Measurements from ENCODE around the gene WDR7. TPM values are rescaled to one million over a fixed set of nuclear protein-coding genes. Genes with fewer than 3 reads are reported as not detected.

The WDR7 gene
- total and polyA plus RNA-seq, 10 of the 15 experiments (the other 5 are each of a cell fraction or from before 2014, with no cell fraction given), result 2.8 to 16.5 (median 11.7) TPM

DNA sequence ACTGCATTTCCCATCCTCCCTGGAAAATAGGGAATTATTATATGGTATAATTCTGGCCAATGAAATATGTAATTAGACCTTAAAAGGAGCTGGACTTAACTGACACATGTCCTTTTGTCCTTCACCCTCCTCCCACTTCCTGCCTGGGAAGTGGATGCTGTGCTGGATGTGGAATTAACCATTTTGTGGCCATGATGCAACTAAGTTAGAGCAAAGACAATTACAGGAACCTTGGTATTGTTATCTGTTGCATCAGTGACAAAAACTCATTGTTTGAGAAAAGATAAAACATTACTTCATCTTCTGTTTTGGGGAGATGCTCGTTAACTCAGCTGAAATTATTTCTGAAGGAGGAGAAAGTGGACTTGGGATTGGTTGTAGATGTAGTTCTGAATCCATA lies 268.0 kb downstream of the WDR7 start:
- no peak for FAIRE-seq
- no peaks in the 10 kb centered on the region for H3K27me3 ChIP-seq (replicated peaks in 1 of 2; ENCODE audit: control insufficient read depth in 2 of 2, insufficient read depth in 2 of 2, low read length in 1 of 2)
- no peak overlapping the region for H3K9ac ChIP-seq (ENCODE audit: control insufficient read depth, insufficient read depth, low read length)
- no peak overlapping the region for H2AFZ ChIP-seq (ENCODE audit: control insufficient read depth, low read depth, low read length)
- RAD21 ChIA-PET (ENCODE audit: unreplicated experiment), result no interaction called here
- SMC1A ChIA-PET (ENCODE audit: uncharacterized antibody, unreplicated experiment), result interaction anchor here (0.8 to 2.8 kb wide), 5 partner anchors 8 to 17 kb away, joined by 3 to 15 read pairs (median 3); no protein-coding TSS in a partner anchor
- H4K20me1 ChIP-seq (ENCODE audit: control insufficient read depth, insufficient read depth), result no peaks in the 10 kb centered on the region
- H3K27ac ChIP-seq (ENCODE audit: control insufficient read depth, insufficient read depth), result no peak overlapping the region
- intact Hi-C loops (cut with micrococcal nuclease; ENCODE audit: unreplicated experiment), result no loop called here
- H3K79me2 ChIP-seq (ENCODE audit: control insufficient read depth, insufficient read depth, low read length), result no peaks in the 10 kb centered on the region
- no TSS peak for BruUV-seq (replicated peaks)
- no peak for ATAC-seq
- peaks cover 3% of the 10 kb centered on the region; the same call in 1 of the 2 replicates for H3K4me1 ChIP-seq (ENCODE audit: control insufficient read depth, insufficient read depth, low read length)
- WGBS (ENCODE audit: insufficient coverage, insufficient replicate concordance, low lambda C conversion rate, missing lambda C conversion rate), result 96% methylated on average over 1 of the region's 1 CpG
- H3K36me3 ChIP-seq (ENCODE audit: control insufficient read depth in 2 of 2, insufficient read depth in 2 of 2, low read length in 1 of 2), result no peaks in the 10 kb centered on the region
- CTCF ChIA-PET, result interaction anchor here (1.3 to 1.9 kb wide), 3 partner anchors 9 to 50 kb away, joined by 3 to 6 read pairs (median 5); no protein-coding TSS in a partner anchor
- in situ Hi-C loops (cut with MboI), result no loop called here
- H3K9me3 ChIP-seq (replicated peaks; ENCODE audit: control insufficient read depth, insufficient read depth, low read length), result no peaks in the 10 kb centered on the region
- DNase-seq (ENCODE audit: low read depth, low spot score), result no peak
- H3K4me2 ChIP-seq (ENCODE audit: control insufficient read depth, insufficient read depth), result no peak overlapping the region
- no peak overlapping the region for H3K4me3 ChIP-seq
- POLR2A ChIA-PET, result no interaction called here
- no peak for TF ChIP-seq SUZ12 (IDR thresholded peaks at IDR 0.05; ENCODE audit: unreplicated experiment)
- TF ChIP-seq, protein P1, sequence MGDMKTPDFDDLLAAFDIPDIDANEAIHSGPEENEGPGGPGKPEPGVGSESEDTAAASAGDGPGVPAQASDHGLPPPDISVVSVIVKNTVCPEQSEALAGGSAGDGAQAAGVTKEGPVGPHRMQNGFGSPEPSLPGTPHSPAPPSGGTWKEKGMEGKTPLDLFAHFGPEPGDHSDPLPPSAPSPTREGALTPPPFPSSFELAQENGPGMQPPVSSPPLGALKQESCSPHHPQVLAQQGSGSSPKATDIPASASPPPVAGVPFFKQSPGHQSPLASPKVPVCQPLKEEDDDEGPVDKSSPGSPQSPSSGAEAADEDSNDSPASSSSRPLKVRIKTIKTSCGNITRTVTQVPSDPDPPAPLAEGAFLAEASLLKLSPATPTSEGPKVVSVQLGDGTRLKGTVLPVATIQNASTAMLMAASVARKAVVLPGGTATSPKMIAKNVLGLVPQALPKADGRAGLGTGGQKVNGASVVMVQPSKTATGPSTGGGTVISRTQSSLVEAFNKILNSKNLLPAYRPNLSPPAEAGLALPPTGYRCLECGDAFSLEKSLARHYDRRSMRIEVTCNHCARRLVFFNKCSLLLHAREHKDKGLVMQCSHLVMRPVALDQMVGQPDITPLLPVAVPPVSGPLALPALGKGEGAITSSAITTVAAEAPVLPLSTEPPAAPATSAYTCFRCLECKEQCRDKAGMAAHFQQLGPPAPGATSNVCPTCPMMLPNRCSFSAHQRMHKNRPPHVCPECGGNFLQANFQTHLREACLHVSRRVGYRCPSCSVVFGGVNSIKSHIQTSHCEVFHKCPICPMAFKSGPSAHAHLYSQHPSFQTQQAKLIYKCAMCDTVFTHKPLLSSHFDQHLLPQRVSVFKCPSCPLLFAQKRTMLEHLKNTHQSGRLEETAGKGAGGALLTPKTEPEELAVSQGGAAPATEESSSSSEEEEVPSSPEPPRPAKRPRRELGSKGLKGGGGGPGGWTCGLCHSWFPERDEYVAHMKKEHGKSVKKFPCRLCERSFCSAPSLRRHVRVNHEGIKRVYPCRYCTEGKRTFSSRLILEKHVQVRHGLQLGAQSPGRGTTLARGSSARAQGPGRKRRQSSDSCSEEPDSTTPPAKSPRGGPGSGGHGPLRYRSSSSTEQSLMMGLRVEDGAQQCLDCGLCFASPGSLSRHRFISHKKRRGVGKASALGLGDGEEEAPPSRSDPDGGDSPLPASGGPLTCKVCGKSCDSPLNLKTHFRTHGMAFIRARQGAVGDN (IDR thresholded peaks at IDR 0.05), result no peak
- TF ChIP-seq STAT1 (conservative IDR thresholded peaks at IDR 0.05), result no peak
- TF ChIP-seq FOXM1 (IDR thresholded peaks at IDR 0.05; ENCODE audit: low read depth, low read length), result no peak
- TF ChIP-seq SMAD5 (IDR thresholded peaks at IDR 0.05; ENCODE audit: low read depth), result no peak
- no peak for TF ChIP-seq IKZF2 (IDR thresholded peaks at IDR 0.05)
- TF ChIP-seq, protein P2, sequence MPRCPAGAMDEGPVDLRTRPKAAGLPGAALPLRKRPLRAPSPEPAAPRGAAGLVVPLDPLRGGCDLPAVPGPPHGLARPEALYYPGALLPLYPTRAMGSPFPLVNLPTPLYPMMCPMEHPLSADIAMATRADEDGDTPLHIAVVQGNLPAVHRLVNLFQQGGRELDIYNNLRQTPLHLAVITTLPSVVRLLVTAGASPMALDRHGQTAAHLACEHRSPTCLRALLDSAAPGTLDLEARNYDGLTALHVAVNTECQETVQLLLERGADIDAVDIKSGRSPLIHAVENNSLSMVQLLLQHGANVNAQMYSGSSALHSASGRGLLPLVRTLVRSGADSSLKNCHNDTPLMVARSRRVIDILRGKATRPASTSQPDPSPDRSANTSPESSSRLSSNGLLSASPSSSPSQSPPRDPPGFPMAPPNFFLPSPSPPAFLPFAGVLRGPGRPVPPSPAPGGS (IDR thresholded peaks at IDR 0.05; ENCODE audit: borderline replicate concordance, insufficient read depth, low read depth, low read length, poor library complexity, severe bottlenecking), result no peak
- TF ChIP-seq, protein P3, sequence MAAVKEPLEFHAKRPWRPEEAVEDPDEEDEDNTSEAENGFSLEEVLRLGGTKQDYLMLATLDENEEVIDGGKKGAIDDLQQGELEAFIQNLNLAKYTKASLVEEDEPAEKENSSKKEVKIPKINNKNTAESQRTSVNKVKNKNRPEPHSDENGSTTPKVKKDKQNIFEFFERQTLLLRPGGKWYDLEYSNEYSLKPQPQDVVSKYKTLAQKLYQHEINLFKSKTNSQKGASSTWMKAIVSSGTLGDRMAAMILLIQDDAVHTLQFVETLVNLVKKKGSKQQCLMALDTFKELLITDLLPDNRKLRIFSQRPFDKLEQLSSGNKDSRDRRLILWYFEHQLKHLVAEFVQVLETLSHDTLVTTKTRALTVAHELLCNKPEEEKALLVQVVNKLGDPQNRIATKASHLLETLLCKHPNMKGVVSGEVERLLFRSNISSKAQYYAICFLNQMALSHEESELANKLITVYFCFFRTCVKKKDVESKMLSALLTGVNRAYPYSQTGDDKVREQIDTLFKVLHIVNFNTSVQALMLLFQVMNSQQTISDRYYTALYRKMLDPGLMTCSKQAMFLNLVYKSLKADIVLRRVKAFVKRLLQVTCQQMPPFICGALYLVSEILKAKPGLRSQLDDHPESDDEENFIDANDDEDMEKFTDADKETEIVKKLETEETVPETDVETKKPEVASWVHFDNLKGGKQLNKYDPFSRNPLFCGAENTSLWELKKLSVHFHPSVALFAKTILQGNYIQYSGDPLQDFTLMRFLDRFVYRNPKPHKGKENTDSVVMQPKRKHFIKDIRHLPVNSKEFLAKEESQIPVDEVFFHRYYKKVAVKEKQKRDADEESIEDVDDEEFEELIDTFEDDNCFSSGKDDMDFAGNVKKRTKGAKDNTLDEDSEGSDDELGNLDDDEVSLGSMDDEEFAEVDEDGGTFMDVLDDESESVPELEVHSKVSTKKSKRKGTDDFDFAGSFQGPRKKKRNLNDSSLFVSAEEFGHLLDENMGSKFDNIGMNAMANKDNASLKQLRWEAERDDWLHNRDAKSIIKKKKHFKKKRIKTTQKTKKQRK (IDR thresholded peaks at IDR 0.05; ENCODE audit: low read depth, low read length), result no peak
- TF ChIP-seq, protein P4, sequence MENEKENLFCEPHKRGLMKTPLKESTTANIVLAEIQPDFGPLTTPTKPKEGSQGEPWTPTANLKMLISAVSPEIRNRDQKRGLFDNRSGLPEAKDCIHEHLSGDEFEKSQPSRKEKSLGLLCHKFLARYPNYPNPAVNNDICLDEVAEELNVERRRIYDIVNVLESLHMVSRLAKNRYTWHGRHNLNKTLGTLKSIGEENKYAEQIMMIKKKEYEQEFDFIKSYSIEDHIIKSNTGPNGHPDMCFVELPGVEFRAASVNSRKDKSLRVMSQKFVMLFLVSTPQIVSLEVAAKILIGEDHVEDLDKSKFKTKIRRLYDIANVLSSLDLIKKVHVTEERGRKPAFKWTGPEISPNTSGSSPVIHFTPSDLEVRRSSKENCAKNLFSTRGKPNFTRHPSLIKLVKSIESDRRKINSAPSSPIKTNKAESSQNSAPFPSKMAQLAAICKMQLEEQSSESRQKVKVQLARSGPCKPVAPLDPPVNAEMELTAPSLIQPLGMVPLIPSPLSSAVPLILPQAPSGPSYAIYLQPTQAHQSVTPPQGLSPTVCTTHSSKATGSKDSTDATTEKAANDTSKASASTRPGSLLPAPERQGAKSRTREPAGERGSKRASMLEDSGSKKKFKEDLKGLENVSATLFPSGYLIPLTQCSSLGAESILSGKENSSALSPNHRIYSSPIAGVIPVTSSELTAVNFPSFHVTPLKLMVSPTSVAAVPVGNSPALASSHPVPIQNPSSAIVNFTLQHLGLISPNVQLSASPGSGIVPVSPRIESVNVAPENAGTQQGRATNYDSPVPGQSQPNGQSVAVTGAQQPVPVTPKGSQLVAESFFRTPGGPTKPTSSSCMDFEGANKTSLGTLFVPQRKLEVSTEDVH (IDR thresholded peaks at IDR 0.05; ENCODE audit: low read depth, partially characterized antibody), result no peak
- TF ChIP-seq YBX1 (IDR thresholded peaks at IDR 0.05), result no peak
- no peak for TF ChIP-seq SPI1 (IDR thresholded peaks at IDR 0.05; ENCODE audit: borderline replicate concordance, insufficient read depth, low read depth, low read length)
- TF ChIP-seq ZNF384 (IDR thresholded peaks at IDR 0.05; ENCODE audit: borderline replicate concordance, low read depth, low read length), result no peak
- no peak for TF ChIP-seq MTA3 (IDR thresholded peaks at IDR 0.05; ENCODE audit: borderline replicate concordance, low read length)
